ENCODE measurements around the gene AKT1.

- TF ChIP-seq GATA2 (IDR thresholded peaks at IDR 0.05; ENCODE audit: low read depth, low read length): no peak
- TF ChIP-seq GATA3 (IDR thresholded peaks at IDR 0.05; ENCODE audit: low read depth, low read length): no peak
These were observed 31.9 kb upstream of the AKT1 start for GRCh38 chr14:104827177-104828055.
